GM21515 (cell line): ENCODE results near the gene B3GNT5.

Source experiments
- ATAC-seq: cut with Tn5 transposase; IDR thresholded peaks from one replicate; pipeline ENCODE4 v1.9.1; 2021; ENCODE audit not compliant: unreplicated experiment

Gene B3GNT5

DNA sequence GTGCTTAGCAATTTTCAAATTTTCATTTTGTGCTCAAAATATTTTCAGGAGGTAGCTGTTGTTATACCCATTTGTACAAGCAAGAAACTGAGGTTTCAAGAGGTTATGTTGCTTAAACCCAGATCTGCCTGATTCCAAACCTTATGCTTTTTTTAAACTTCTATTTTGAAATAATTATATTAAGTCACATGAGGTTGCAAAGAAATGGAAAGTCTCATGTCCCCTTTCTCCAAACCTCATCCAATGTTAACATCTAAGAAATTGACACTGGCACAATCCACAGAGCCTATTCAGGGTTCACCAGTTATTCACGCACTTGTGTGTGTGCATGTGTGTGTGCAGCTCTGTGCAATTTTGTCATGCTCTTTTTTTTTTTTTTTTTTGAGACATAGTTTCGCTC is 35.1 kb downstream of the B3GNT5 start:
- no peak for ATAC-seq

DNA sequence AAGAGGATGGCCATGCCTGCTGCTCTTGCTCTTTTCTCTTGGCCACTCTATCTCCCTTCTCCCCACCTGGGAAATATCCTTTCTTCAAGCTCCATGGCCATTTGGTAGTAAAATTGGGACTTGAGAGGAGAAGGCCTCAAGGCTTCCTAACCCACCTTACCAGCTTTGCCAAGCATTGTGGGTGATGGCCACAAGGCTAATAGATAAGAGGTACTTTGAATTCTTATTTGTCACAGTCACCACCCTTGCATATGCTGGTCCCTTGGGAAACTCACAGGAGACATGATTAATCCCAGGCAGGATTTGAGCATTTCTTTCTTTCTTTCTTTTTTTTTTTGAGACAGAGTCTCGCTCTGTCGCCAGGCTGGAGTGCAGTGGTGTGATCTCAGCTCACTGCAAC is 37.2 kb downstream of the B3GNT5 start:
- ATAC-seq: no peak

DNA sequence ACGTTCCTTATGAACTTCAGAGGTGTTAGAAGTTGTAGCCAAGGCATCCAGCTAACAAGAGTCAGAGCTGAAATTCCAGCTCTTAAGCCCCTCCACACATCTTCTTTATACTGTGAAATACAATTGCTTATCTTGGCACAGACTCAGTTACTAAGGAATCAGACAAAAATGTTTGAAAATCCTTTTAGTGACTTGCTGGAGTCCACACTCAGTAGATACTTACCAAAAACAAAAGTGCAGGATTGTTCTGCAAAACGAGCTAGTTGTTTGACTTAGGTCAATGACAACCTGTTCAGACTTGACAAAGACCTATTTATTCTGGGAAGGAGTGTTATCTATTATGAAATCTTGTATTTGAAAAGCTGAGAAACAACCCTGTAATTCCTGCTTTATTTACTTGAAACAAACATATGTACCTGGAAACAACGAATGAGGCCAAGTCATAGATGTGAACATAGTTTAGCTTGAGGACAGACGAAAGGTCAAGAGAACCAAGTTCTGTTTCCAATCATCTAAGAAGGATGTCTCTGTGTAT is 38.5 kb downstream of the B3GNT5 start:
- ATAC-seq: no peak

DNA sequence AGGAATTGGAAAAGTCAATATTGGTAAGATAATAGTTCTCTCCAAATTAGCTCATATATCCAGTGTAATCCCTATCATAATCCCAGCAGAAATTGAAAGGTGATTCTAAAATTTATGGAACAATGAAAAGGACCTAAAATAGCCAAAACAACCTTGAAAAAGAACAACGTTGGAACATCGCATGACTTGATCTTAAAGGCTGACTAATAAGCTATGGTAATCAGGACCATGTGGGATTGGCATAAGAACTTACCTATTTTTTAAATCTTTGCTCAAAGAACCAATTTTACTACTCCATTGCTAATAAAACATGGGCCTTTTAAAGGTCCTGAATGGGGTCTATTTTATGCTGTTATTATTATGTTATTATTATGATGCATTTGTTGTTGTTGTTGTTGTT is 40.9 kb downstream of the B3GNT5 start:
- ATAC-seq: no peak

DNA sequence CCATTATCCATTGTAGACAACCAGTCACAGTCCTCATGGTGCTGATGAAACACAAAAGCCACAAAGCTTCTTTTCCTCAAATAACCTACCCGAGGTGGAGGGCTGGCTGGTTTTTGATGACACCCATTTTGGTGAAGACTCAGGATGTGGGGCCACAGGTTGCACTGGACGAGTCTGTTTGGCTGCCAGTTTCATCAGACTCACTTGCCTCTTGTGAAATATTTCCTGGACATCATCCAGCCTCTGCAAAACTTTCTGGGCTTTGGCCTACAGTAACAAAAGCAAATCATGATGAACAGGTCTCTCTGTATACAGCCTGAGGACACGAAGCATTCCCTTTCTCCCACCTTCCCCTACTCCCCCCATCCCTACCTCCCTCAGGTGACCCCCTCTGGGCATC is 42.2 kb downstream of the B3GNT5 start:
- no peak for ATAC-seq

DNA sequence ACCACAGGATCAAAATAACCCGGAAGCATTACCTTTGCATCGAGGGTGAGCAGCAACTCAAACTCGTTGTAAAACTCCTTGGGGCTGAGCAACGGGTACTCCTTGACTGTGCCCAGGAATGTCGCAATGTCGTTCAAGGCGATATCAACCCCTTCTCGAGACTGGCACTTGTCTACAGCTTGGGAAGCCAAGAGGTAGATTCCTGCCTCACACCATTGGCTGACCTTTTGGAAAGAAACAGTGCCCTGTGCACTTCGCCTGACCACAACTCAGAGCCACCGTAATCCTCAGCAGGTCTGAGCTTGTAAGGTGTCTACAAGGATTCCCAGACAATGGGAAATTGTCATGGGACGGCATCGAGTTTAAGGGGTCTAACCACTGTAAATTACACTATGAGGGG is 43.9 kb downstream of the B3GNT5 start:
- no peak for ATAC-seq

DNA sequence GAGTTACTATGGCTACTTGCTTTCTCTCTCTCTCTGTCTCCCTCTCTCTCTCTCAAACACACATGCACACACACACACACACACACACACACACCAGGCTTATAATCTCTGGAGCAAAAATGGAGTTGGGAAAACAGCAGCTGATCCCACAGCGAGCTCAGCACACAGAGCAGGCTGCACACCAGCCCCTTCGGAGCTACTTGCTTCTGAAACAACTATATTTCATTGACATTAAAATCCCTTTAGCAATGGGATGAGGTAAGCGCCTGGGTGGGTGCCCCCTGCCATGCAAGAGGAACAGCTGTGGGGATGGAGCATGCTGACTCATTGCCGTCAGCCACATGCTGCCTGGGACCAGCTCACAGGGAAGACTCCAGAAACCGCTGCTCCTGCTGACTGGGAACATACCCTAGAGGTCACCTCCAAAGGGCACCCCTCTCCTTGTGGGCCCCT is 45.7 kb downstream of the B3GNT5 start:
- no peak for ATAC-seq

DNA sequence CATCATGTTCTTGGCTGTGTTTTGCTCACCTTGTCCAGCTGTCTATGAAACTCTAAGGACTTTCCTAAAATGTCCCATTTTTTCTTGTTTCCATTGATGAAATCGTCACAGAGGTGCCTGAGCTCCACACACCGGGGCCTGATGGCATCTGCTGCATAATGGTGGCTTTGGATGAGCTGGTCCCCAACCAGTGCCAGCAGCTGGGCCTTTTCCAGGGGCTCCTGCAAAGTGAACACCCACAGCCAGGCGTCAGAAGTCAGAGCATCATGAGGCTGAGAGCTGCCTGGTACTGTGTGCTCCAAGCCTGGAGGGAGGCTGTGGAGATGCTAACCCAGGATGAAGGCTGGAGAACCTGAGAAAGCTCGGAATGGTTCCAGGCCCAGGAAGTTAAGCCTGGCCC is 46.9 kb downstream of the B3GNT5 start:
- ATAC-seq: no peak

DNA sequence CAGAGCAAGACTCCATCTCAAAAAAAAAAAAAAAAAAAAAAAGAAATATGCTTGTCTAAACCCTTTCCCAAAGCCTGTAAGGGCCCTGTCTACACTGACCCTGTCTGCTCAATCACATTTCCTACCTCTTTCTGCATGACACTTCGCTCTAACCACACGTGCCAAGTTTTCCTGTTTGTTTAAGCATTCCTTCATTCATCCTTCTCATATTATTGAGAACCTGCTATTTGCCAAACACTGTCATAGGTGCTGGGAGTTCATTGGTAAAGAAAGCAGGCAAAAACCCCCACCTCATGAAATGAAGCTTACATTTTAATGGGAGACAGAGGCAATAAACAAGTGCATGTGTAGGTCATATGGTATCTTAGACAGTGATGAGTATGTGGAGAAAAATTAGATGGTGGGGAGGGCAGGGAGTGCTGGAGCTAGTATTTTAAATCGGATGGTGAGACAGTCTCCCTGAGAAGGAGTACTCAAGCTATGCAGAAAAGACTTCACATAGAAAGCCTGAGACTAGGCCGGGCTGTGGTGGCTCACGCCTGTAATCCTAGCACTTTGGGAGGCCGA is 48.0 kb downstream of the B3GNT5 start:
- ATAC-seq: no peak

DNA sequence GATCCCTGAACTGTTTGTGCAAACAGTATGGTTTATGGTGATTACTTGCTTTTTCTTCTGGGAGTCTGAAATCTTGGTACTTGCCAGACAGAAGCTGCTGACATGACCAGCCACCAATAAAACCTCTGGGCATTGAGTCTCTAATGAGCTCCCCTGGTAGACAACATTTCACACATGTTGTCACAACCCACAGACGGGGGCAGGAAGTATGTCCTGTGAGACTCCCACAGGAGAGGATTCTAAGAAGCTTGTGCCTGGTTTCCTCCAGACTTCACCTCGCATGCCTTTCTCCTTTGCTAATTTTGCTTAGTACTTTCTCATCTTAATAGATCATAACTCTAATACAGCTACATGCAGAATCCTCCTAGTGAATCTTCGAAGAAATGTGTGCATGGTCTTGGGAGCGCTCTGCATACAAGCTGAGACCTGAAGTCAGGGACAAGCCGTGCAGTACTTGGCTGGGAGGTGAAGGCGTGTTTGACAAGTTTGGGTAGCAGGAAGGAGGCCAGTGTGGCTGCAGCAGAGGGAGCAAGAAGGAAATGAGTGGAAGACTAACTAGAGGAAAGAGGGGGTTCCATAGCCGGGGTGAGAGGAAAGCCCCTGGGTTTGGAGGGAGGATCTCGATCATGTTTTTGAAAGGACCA is 49.0 kb downstream of the B3GNT5 start:
- ATAC-seq: no peak

DNA sequence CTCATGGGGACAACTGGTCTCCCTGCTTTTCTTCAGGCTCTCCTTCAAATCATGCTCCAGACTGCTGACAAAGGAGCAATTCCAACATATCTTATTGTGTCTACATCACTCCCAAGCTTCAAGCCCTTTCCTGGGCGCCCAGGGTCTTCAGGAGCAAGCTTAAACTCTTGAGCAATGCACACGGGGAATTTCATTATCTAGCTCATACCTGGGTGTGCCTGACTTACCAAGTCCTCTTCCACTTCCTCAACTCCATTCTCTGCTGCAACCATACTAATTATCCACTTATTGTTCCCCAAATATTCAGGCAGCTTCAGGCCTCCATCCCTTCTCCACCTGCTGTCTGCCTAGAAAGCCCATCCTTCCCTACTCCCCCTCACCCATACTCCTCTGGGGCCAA is 50.6 kb downstream of the B3GNT5 start:
- ATAC-seq: no peak

DNA sequence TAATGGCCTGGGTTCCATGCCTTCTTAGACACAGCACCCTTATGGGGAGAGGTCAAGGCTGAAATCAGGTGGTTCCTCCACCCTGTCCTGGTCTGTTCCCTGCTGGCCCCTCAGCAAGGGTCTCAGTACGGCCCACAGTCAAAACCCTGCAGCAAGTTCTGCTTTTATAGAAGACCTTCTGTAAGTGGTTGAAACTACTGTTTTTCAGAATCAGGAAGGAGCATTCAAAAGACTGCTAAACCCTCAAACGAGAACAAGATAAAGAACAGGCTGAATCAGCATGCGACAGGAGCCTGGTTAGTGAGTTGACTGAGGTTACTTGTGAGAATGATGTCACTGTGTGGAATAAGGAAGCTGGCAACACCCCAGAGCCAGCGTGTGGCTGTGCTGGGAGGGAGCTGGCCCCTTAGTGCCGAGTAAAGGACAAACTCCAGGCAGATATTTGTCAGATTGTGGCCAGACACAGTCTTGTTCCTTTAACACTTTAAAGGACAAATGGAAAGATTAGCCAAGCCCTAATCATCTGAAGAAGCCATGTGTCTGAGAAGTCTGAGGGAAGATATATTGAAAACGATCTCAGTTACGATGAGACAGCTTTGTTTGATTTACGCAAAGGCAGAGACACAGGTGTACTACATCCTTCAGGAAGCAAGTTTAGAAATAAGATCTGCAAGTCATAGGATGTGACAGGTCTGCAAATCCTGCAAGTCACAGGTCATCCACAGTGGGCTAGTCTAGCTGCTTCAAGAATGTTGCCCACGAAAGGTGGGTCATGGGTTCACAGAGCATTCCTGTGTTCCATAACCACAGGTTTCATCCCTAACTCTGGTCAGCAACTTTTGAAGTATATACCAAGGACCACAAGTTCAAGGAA is 54.0 kb downstream of the B3GNT5 start:
- peak; percentile 87 for ATAC-seq

DNA sequence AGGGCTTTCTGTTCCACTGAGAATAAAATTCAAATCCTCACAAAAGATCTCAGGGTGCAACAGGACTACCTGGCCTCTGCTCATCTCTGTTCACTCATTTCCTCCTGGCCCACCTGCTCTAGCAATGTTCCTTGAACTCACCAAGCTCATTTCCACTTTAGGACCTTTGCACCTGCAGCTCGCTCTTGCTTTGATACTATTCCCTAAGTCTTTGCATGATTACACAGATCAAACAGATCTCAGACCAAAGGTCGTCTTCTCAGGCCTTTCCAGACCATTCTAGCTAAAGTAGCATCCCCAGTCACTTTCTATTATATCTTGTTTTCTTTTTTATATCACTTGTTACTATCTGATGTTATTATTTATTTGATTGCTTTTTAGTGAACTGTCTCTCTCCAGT is 54.7 kb downstream of the B3GNT5 start:
- no peak for ATAC-seq

DNA sequence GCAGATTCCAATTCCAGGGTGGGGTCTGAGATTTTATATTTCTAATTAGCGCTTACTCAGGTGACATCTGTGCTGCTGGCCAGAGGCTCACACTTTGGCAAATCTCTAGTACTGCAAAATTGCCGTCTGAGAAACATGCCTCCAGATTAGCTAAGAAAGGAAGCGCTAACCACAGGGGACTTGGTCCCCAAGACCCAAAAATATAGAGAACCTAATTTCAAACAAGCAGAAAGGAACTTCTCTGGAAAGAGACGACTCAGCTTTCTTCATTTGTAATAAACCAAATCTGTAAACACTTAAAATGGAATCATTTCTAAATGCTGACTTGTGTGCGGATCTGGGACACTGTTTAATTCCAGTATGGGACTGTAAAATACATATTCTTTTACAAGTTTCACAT is 55.7 kb downstream of the B3GNT5 start:
- ATAC-seq: no peak

DNA sequence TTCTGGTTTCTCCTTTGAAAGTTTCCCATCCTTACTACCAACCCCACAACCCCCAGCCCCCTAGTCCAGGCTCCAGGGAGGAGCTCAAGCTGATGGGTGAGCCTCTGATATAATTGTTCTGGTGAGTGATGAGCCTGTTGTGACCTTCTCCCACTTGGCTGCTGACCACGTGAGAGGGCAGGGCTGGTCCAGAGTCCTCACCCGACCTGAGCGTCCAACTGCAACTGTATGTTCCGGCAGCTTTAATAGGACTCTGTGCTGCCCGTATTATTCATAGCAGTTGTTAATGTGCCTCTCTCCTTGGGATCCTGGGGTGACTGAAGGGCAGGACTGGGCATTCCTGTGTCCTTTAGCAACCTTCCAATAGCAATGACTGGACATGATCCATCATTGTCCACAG is 56.2 kb downstream of the B3GNT5 start:
- ATAC-seq: no peak

DNA sequence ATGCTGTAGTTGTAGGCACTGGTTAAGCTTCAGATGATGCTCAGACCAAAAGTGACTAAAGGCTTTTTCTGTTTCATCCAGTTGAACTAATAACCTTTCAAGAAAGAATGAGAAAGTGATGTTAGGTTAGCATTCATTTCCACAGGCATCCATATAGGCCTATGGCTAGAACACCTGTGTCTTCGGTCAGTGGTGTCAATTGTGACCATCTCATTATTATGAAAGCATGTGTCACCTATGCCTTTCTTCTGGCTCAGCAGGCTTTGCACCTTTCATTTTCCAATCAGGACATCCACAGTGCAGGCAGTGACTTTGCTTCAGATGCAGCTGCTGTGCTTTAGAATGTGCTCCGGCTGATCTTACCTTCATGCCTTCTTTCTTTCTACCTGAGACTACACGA is 57.9 kb downstream of the B3GNT5 start:
- ATAC-seq: no peak

DNA sequence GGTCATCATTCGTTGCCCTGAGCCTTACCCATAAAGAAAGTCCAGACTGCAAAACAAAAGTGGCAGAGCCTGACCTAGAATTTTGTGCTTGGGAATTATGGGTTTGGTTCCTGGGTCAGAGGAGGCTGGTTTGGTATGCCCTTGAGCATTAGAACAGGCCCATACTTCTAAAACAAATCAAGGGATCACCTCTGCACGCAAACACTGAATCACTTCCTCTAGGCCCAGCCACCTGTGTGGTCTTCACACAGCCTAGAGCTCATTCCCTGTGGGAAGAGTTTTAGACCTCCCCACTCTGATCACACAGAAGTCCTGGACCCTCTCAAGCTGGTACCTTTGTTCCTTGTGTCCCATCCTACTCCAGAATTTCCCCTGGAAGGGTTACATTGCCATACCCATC is 59.4 kb downstream of the B3GNT5 start:
- no peak for ATAC-seq

DNA sequence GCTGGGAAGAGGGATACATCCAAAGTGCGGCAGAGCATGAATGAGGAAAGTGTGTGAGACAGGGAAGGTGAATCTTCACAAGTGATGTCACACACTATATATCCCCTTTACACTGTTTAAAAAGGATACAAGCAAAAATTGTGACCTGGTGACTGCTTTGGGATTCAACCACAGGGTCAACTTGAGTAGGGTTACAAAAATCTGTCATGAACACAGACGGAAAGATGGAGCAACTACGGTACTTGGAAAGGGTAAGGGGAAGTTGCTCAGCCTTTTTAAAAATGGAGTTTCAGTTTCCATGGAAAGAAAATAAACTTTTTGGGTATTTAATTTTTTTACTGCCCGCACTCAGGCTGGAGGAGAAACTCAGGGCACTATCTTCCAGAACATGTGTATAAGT is 60.3 kb downstream of the B3GNT5 start:
- no peak for ATAC-seq

DNA sequence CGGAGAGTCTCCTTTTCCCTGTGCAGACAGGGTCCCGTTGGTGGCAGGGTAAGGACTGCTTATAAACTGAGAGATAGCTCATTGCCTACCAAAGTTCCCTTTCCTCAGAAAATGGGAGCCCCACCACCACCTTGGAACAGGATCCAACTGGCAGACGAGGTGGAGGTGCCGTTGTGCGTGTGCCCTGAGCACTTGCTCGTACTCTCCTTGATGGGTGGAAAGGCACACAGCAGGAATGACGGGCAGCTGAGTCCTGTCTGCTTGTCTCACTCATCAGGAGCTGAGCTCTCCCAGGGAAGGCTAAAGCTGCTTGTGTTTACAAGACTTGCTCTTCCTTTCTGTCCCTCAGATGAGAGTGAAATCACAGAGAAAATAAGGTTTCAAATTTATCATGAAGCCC is 60.7 kb downstream of the B3GNT5 start:
- no peak for ATAC-seq

DNA sequence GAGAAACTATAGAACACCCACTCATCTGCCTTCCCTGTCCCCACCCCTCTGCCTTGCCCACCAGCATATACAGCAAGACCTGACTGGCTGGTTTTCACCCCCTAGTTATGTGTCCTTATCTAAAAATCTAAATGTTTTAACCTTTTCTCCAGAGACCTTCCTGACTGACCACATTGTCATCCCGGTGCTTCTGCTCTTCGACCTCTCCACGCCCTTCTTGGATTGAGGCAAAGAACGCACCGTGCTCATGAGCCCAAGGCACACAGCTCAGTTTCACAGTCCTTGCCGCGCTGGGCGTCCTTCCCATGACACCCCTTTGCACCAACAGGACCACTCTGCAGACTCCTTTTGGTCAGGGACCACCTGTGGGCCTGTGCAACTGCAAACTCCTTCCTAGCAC is 62.7 kb downstream of the B3GNT5 start:
- ATAC-seq: no peak

DNA sequence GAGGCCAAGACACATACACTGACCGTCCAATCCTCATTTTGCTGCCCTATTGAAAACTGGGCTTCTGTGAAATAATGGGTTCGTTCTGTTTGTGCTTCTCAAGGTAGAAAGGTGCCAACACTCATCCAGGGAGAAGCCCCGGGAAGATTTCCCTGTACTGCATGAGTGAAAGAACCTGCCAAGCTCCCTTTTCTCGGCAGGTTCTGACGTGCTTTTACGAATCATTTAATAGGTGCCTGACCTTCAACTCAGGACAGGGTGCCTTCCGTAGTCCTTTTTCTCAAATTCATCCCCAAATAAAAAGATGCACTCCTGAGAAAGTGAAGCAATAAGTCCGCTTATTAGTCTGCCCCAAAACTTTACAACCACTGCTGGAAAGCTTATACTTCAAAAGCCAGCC is 64.2 kb downstream of the B3GNT5 start:
- no peak for ATAC-seq
